ENCODE measurements around the gene SLC16A3. TPM values are rescaled to one million over a fixed set of nuclear protein-coding genes. Genes with fewer than 3 reads are reported as not detected.

The SLC16A3 gene
- total RNA-seq, 2 experiments from 2014 or later = 115 to 130 TPM

GRCh38 chr17:82231562-82232321 lies 2.9 kb downstream of the SLC16A3 start:
- CTCF ChIA-PET = interaction anchor here (1.1 kb wide), 1 partner anchor 201 kb away, joined by 4 read pairs; no protein-coding TSS in a partner anchor
- POLR2A ChIA-PET = no interaction called here

- CTCF ChIA-PET = no interaction called here
Measured at GRCh38 chr17:82232322-82232820, 3.5 kb downstream of the SLC16A3 start.

GRCh38 chr17:82232876-82233785 lies 4.3 kb downstream of the SLC16A3 start:
- ChIA-PET CTCF (no interaction called here), POLR2A (interaction anchor here (0.6 kb wide), 1 partner anchor 205 kb away, joined by 4 read pairs; no protein-coding TSS in a partner anchor)

More at GRCh38 chr17:82232322-82232820, 3.5 kb downstream of the SLC16A3 start:
- POLR2A ChIA-PET = interaction anchor here (0.6 kb wide), 1 partner anchor 206 kb away, joined by 4 read pairs; no protein-coding TSS in a partner anchor

DNA sequence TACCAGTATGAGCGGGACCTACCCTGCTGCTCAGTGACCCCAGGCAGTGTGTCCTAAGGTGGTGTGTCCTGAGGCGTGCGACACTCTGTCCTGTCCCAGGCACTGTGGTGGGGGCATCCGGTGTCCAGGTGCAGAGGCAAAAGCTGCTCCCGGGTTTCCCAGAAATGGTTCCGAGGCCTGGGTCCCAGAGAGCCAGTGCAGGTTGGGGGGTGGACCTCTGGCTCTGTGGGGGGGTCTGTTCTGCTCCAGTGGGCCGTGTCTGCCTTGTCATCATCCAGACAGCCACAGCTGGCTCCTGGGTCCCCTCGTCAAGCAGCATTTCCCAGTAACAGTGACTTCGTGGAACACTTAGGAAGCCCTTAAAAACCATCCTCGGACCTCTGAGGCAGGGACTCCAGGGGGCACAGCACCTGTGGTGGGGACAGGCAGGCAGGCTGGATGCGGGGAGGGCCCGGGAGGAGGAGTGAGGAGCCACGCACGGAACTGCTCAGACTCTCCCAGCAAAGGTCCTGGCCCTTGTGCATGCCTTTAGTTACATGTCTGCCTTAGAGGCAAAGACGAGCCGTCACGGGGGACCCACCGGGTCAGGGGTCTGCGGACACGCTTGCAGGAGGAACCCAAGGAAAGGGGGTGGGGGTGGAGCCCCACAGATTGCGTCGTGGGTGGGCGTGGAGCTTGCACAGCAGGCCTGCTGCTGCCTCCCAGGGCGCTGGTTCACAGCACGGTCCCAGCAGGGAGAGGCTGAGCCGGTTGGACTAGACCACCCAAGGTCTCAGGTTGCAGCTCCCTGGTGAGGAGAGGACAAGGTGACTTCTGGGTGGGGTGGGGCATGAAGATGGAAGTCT lies 5.6 kb downstream of the SLC16A3 start:
- ChIA-PET POLR2A (no interaction called here), CTCF (interaction anchor here (0.6 to 2.4 kb wide), 6 partner anchors 9 to 275 kb away, joined by 3 to 14 read pairs (median 8); partner anchors contain the start of gene CD7)

DNA sequence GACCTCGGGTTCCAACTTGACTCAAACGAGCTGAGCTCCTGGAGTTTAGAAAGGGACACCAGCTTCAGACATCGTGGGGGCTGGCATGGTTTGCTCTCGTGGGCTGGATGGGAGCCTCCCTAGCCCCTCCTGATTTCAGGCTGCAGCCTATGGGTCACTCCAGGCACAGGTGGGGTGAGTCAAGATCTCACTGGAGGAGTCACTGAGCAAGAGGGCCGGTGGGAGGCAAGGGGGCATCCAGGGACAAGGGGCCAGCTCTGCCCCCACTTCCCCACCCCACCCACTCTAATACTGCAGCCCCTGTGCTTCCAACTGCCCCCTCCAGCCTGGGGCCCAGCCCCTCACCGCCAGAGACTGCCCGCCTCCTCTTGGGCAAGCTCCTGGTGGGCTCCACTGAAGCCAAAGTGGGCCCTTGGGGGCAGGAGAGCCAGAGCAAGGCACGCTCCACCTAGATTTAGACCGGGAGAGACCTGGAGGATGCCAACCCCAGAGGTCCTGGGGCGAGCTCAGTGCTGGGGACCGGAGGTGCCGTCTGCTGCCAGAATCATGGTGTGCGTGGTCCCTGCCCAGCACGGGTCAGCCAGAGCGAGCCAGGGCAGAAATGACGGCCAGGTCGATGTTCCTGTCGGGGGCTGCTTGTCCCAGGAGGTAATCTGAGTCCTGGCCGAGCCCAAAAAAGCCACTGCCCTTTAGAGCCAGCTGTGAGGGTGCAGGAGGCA lies 6.4 kb downstream of the SLC16A3 start:
- ChIA-PET POLR2A (interaction anchor here (1.5 kb wide), 1 partner anchor 63 kb away, joined by 3 read pairs; no protein-coding TSS in a partner anchor), CTCF (interaction anchor here (0.7 to 2.4 kb wide), 12 partner anchors 8 to 275 kb away, joined by 3 to 14 read pairs (median 4); partner anchors contain the start of gene CD7)

GRCh38 chr17:82235775-82236141 lies 6.9 kb downstream of the SLC16A3 start:
- ChIA-PET CTCF (interaction anchor here (0.7 to 2.4 kb wide), 22 partner anchors 9 to 227 kb away, joined by 3 to 14 read pairs (median 4); partner anchors contain the start of gene CD7), POLR2A (interaction anchor here (1.4 to 1.5 kb wide), 2 partner anchors 62 to 213 kb away, joined by 3 to 6 read pairs; no protein-coding TSS in a partner anchor)

DNA sequence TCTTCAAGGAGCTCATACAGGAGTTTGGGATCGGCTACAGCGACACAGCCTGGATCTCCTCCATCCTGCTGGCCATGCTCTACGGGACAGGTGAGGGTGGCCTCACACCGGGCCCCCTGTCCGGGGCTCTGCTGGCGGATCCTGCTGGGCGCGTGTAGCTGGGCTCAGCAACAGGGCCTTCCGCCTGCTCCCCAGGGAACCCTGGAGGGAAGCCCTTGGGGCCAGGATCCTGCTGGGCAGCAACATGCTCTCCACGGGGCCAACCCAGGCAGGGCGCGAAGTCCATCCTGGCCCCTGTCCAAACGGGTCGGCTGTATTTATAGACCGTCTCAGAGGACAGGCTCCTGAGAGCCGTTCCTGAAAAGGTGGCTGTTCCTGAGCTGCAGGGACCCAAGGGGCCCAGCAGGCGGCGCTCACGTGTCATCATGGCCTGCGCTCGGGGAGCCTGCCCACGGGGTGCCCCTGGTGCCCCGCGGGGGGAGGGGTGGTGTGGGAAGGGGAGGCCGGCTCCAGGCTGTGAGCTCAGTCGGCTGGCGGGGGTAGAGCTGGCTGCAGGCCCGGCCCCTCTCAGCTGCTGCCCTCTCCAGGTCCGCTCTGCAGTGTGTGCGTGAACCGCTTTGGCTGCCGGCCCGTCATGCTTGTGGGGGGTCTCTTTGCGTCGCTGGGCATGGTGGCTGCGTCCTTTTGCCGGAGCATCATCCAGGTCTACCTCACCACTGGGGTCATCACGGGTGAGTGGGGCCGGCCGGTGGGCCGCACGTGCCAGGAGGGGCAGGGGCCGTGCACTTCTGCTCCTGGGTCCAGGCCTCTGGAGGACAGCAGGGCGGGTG lies 7.5 kb downstream of the SLC16A3 start:
- ChIA-PET POLR2A (interaction anchor here (0.6 to 1.5 kb wide), 5 partner anchors 61 to 213 kb away, joined by 3 to 6 read pairs (median 4); partner anchors contain the start of gene CD7), CTCF (interaction anchor here (0.7 to 2.4 kb wide), 24 partner anchors 8 to 227 kb away, joined by 3 to 14 read pairs (median 4); partner anchors contain the start of gene CD7)

- ChIA-PET CTCF (interaction anchor here (0.7 to 2.3 kb wide), 13 partner anchors 7 to 115 kb away, joined by 3 to 14 read pairs (median 4); partner anchors contain the start of gene CD7), POLR2A (interaction anchor here (1.2 to 1.5 kb wide), 3 partner anchors 60 to 212 kb away, joined by 3 to 6 read pairs (median 4); no protein-coding TSS in a partner anchor)
Measured at GRCh38 chr17:82237083-82237745, 8.4 kb downstream of the SLC16A3 start.

DNA sequence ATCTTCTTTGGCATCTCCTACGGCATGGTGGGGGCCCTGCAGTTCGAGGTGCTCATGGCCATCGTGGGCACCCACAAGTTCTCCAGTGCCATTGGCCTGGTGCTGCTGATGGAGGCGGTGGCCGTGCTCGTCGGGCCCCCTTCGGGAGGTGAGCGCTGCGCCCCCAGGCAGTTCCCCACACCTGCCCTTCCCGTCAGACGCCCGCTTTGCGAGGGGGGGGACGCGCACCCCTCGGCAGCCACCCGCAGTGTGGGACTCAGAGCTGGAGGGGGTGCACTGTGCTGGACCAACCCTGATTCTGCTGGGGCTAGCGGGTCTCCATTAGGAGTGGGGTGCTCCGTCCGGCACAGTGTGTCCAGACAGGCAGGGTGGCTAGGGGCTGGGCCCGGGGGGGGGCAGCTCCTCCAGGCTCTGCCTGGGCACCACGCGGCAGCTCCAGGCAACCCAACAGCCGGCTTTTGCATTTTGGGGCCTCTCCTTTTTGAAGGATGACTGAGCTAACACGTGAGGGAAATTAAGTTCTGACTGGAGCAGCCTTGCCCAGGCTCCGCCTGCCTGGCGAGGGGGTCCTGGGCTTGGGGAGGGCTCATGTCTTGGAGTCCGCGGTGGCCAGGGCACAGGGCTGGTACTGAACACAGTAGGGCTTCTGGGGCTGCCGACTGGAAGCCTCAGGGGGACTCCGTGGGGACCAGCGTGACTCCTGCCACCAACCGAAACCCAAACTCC lies 9.1 kb downstream of the SLC16A3 start:
- POLR2A ChIA-PET = interaction anchor here (0.6 to 1.7 kb wide), 4 partner anchors 9 to 171 kb away, joined by 4 to 7 read pairs (median 6); partner anchors contain the start of genes CD7 and SLC16A3
- CTCF ChIA-PET = interaction anchor here (0.6 to 1.5 kb wide), 4 partner anchors 32 to 241 kb away, joined by 3 to 4 read pairs (median 4); no protein-coding TSS in a partner anchor

DNA sequence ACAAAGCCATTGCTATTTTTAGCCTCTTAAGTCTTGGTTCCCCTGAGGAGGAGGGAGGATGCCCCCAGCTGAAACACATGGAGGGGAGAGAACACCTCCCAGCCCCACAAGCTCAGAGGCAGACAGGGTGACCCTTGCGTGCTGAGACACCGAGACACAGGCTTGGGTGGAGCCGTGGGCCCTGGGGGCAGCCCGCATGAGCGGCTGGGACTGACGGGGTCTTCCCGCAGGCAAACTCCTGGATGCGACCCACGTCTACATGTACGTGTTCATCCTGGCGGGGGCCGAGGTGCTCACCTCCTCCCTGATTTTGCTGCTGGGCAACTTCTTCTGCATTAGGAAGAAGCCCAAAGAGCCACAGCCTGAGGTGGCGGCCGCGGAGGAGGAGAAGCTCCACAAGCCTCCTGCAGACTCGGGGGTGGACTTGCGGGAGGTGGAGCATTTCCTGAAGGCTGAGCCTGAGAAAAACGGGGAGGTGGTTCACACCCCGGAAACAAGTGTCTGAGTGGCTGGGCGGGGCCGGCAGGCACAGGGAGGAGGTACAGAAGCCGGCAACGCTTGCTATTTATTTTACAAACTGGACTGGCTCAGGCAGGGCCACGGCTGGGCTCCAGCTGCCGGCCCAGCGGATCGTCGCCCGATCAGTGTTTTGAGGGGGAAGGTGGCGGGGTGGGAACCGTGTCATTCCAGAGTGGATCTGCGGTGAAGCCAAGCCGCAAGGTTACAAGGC lies 9.8 kb downstream of the SLC16A3 start:
- POLR2A ChIA-PET = interaction anchor here (0.6 to 1.7 kb wide), 4 partner anchors 10 to 171 kb away, joined by 4 to 7 read pairs (median 6); partner anchors contain the start of genes CD7 and SLC16A3
- CTCF ChIA-PET = interaction anchor here (0.6 to 1.5 kb wide), 8 partner anchors 19 to 242 kb away, joined by 3 to 4 read pairs (median 3); partner anchors contain the start of gene CSNK1D

GRCh38 chr17:82239401-82239925 lies 10.6 kb downstream of the SLC16A3 start:
- POLR2A ChIA-PET = interaction anchor here (1.5 to 1.9 kb wide), 3 partner anchors 10 to 78 kb away, joined by 5 to 6 read pairs (median 5); partner anchors contain the start of genes CD7 and SLC16A3
- CTCF ChIA-PET = interaction anchor here (1.0 to 1.5 kb wide), 5 partner anchors 18 to 59 kb away, joined by 3 to 4 read pairs (median 3); partner anchors contain the start of gene CSNK1D

GRCh38 chr17:82239926-82240505 lies 11.2 kb downstream of the SLC16A3 start:
- CTCF ChIA-PET = interaction anchor here (0.8 to 1.3 kb wide), 3 partner anchors 23 to 170 kb away, joined by 3 read pairs; no protein-coding TSS in a partner anchor
- POLR2A ChIA-PET = interaction anchor here (1.9 kb wide), 1 partner anchor 58 kb away, joined by 5 read pairs; no protein-coding TSS in a partner anchor

DNA sequence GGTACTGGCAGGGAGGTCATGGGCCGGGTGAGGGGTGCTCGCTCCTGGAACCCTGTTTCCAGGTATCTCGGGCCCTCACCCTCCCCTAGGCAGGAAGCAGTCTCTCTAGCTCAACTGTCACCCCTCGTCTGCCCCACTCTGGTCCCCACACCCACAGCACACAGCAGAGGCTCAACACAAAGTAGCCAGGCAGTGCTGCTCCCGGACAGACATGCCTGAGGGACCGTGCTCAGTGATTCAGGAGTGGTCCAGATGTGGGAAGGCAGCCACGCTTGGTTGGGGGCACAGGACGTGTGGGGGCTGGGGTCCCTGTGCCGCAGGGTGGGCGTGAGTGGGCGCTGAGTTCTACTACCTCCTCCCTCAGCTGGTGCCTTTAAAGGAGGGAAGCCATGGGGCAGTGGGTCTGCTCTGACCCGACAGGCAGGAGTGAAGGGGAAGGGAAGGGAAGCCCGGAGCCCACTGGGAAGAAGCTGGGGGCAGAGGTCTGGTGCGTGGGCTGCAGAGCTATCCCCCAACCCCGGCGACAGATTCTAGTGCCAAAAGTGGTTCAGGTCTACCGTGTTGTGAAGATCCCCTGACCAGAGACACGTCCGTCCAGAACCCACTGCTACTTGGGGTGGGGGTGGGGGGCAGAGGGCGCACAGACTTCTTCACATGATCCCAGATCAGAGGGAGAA lies 11.8 kb downstream of the SLC16A3 start:
- CTCF ChIA-PET = interaction anchor here (0.8 to 1.1 kb wide), 2 partner anchors 80 to 169 kb away, joined by 3 read pairs; no protein-coding TSS in a partner anchor
- POLR2A ChIA-PET = interaction anchor here (0.5 to 1.9 kb wide), 5 partner anchors 13 to 77 kb away, joined by 3 to 6 read pairs (median 4); partner anchors contain the start of gene CD7

Data from activated CD8-positive, alpha-beta memory T cell treated with anti-CD3 and anti-CD28 coated beads for 36 hours (primary cell).